Measurements from ENCODE around the gene ATG4C.

DNA sequence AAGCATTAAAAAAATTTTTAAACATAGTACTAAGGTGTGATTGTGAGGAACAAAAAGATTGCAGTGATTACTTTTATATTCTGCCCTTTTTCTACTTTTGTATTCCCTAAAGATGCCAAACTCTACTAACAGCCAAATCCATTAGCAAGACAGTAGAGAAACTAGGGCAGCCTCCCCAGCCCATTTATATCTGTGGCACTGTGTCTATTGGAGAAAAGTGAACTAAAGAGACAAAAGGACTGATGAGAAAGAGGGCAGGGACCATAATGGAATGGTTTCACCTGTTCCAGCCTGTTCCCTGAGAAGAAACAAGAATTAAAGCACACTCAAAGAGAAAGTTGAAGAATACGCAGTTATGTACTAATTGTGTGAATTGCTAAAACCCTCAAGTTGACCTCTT, 56.6 kb downstream of the ATG4C start:
- TF ChIP-seq, protein P1, sequence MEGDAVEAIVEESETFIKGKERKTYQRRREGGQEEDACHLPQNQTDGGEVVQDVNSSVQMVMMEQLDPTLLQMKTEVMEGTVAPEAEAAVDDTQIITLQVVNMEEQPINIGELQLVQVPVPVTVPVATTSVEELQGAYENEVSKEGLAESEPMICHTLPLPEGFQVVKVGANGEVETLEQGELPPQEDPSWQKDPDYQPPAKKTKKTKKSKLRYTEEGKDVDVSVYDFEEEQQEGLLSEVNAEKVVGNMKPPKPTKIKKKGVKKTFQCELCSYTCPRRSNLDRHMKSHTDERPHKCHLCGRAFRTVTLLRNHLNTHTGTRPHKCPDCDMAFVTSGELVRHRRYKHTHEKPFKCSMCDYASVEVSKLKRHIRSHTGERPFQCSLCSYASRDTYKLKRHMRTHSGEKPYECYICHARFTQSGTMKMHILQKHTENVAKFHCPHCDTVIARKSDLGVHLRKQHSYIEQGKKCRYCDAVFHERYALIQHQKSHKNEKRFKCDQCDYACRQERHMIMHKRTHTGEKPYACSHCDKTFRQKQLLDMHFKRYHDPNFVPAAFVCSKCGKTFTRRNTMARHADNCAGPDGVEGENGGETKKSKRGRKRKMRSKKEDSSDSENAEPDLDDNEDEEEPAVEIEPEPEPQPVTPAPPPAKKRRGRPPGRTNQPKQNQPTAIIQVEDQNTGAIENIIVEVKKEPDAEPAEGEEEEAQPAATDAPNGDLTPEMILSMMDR (conservative IDR thresholded peaks at IDR 0.05; ENCODE audit: low read length) = no peak
- TF ChIP-seq EZH2phosphoT487 (IDR thresholded peaks at IDR 0.05; ENCODE audit: borderline replicate concordance) = no peak

Measured in Loucy (cell line).